Lung (tissue), 12 donors: Measurements from ENCODE around the gene CANT1. TPM values are rescaled to one million over a fixed set of nuclear protein-coding genes. Genes with fewer than 3 reads are reported as not detected.

Source experiments
- ATAC-seq: fragments of 200-7000 bp; cut with Tn5 transposase; one replicate; pipeline ENCODE4 v1.9.1; 2020; ENCODE audit warnings: moderate number of reproducible peaks; ENCODE audit not compliant: insufficient read depth, low FRiP score
- DNase-seq, 3 donors: peaks; one replicate each; pipeline ENCODE4 v3.0.0-alpha.2; 2013 to 2017
- H3K27ac ChIP-seq, 2 donors: one replicate each; pipeline ENCODE4 v1.5.1; 2013; ENCODE audit warnings: mild to moderate bottlenecking in 2 of 2, moderate library complexity in 2 of 2, control low read depth in 1 of 2, inconsistent platforms in 1 of 2, low read depth in 1 of 2, low read length in 1 of 2
- H3K27me3 ChIP-seq, 3 donors: one replicate each; pipeline ENCODE4 v1.5.1; 2013; ENCODE audit warnings: low read length in 2 of 3; ENCODE audit not compliant: control insufficient read depth in 3 of 3, insufficient read depth in 3 of 3
- H3K36me3 ChIP-seq, 4 donors: one replicate each; pipeline ENCODE4 v1.5.1; 2013; ENCODE audit warnings: low read length in 4 of 4, mild to moderate bottlenecking in 1 of 4, moderate library complexity in 1 of 4; ENCODE audit not compliant: control insufficient read depth in 4 of 4, insufficient read depth in 4 of 4
- H3K4me1 ChIP-seq, 5 donors: one replicate each; pipeline ENCODE4 v1.5.1; 2013; ENCODE audit warnings: low read length in 5 of 5, mild to moderate bottlenecking in 2 of 5, moderate library complexity in 1 of 5; ENCODE audit not compliant: control insufficient read depth in 5 of 5, insufficient read depth in 5 of 5
- H3K4me3 ChIP-seq: one replicate; pipeline ENCODE4 v1.5.1; 2013; ENCODE audit warnings: mild to moderate bottlenecking, control low read depth, moderate library complexity
- H3K9ac ChIP-seq, 2 donors: one replicate each; pipeline ENCODE4 v1.5.1; 2013; ENCODE audit warnings: low read length in 2 of 2, control low read depth in 1 of 2; ENCODE audit not compliant: insufficient read depth in 1 of 2
- H3K9me3 ChIP-seq, 4 donors: one replicate each; pipeline ENCODE4 v1.5.1; 2013; ENCODE audit warnings: low read length in 3 of 4, mild to moderate bottlenecking in 1 of 4, moderate library complexity in 1 of 4; ENCODE audit not compliant: control insufficient read depth in 4 of 4, insufficient read depth in 3 of 4
- CTCF ChIP-seq: IDR thresholded peaks from 2 replicates; pipeline ENCODE4 v1.5.1; 2012; ENCODE audit warnings: mild to moderate bottlenecking; ENCODE audit errors: control extremely low read depth, extremely low read depth
- WGBS, 2 donors: extraction: QIAGEN DNeasy Blood & Tissue Kit; methylation state at CpG; one replicate each; pipeline ENCODE4 v1.1.7; 2013; 5-methylcytosine and 5-hydroxymethylcytosine counted together
- polyA plus RNA-seq, 2 donors: library from polyadenylated mRNA; stranded (reverse); fragments of 200-250 nt; gene quantifications; one replicate each; pipeline ENCODE4 v1.2.1, GENCODE V29; 2013
- total RNA-seq, 2 donors: library from RNA; depleted of rRNA in 1 of 2; stranded (reverse); fragments of >200 nt in 1 of 2; gene quantifications; one replicate each; pipeline ENCODE4 v1.2.1, GENCODE V29; 2014 to 2021
- donor health status: control.
- donor health status: control.
- donor health status: Bipolar disorder and iron deficiency.
- donor health status: healthy.
- donor health status: DM: yes; HTN: yes; CAD: no.

Gene CANT1
- total and polyA plus RNA-seq, 4 donors: 8.5 to 75.8 (median 48.7) TPM

- TF ChIP-seq CTCF: no peak
- WGBS, 2 donors: 95 to 96% methylated on average over 12 of the region's 12 CpGs
- Histone ChIP-seq H3K27me3 (no peaks in the 10 kb centered on the region), H3K36me3 (peaks cover 5 to 46% (median 19%) of the 10 kb centered on the region in 4 donors), H3K9me3 (no peaks in the 10 kb centered on the region), H3K4me3 (no peak overlapping the region), H3K27ac (no peak overlapping the region), H3K9ac (no peak overlapping the region), H3K4me1 (no peaks in the 10 kb centered on the region)
- ATAC-seq (no peak), DNase-seq (no peak)
Observed at GRCh38 chr17:78999947-79000395, 9.6 kb downstream of the CANT1 start.

DNA sequence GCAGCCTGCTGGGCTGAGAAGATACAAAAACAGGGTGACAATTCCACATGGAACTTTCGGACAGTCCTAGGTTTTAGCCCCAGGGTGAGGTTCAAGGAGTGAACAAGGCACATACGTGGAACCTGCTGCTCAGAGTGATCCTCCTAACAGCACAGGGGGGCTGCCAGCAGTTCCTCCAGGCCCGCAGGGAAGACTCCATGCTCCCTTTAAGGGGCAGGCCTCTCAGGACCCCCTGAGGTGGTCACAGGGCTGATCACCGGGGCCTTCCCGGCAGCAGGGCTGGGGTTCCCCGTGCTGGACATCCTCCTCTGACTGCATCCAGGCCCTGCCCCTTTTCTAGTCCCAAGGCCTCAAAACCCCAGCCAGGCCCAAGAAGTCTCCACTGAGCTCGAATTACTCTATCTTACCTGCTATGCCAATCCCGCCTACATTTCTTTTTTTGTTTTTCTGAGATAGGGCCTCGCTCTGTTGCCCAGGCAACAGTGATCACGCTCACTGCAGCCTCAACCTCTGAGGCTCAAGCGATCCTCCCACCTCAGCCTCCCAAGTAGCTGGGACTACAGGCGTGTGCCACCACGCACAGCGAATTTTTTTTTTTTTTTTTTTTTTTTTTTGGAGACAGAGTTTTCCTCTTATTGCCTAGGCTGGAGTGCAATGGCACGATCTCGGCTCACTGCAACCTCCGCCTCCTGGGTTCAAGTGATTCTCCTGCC, 10.4 kb downstream of the CANT1 start:
- peaks cover 5 to 53% (median 22%) of the 10 kb centered on the region in 4 donors for H3K36me3 ChIP-seq
- no peak overlapping the region for H3K4me3 ChIP-seq
- H3K4me1 ChIP-seq: no peaks in the 10 kb centered on the region
- WGBS, 2 donors: 93 to 94% methylated on average over 17 of the region's 17 CpGs
- H3K9ac ChIP-seq: no peak overlapping the region
- no peak for DNase-seq
- H3K27ac ChIP-seq: peak overlapping the region in 1 of 2 donors; percentile 22
- no peak for ATAC-seq
- no peaks in the 10 kb centered on the region for H3K9me3 ChIP-seq
- TF ChIP-seq CTCF: no peak
- no peaks in the 10 kb centered on the region for H3K27me3 ChIP-seq

GRCh38 chr17:78998311-78999055, 11.1 kb downstream of the CANT1 start:
- DNase-seq (no peak), ATAC-seq (no peak)
- H3K4me3 ChIP-seq: no peak overlapping the region
- 81 to 93% methylated on average over 28 of the region's 28 CpGs for WGBS, 2 donors
- no peaks in the 10 kb centered on the region for H3K9me3 ChIP-seq
- no peaks in the 10 kb centered on the region for H3K27me3 ChIP-seq
- peaks cover 5 to 54% (median 26%) of the 10 kb centered on the region in 4 donors for H3K36me3 ChIP-seq
- no peak for TF ChIP-seq CTCF
- no peak overlapping the region for H3K9ac ChIP-seq
- H3K27ac ChIP-seq: peak overlapping the region in 1 of 2 donors; percentile 17
- H3K4me1 ChIP-seq: no peaks in the 10 kb centered on the region
